HG02610 (cell line): ENCODE data around the gene SLC41A3.
"Not testable (repeated sequence)": the region's sequence is repeated elsewhere in the genome, so short reads cannot be mapped to it uniquely, and the experiment has no call there.

Source experiments
- ATAC-seq: cut with Tn5 transposase; IDR thresholded peaks from one replicate; pipeline ENCODE4 v1.9.1; 2021; ENCODE audit warnings: mild to moderate bottlenecking, moderate library complexity; ENCODE audit not compliant: unreplicated experiment

Gene SLC41A3

DNA sequence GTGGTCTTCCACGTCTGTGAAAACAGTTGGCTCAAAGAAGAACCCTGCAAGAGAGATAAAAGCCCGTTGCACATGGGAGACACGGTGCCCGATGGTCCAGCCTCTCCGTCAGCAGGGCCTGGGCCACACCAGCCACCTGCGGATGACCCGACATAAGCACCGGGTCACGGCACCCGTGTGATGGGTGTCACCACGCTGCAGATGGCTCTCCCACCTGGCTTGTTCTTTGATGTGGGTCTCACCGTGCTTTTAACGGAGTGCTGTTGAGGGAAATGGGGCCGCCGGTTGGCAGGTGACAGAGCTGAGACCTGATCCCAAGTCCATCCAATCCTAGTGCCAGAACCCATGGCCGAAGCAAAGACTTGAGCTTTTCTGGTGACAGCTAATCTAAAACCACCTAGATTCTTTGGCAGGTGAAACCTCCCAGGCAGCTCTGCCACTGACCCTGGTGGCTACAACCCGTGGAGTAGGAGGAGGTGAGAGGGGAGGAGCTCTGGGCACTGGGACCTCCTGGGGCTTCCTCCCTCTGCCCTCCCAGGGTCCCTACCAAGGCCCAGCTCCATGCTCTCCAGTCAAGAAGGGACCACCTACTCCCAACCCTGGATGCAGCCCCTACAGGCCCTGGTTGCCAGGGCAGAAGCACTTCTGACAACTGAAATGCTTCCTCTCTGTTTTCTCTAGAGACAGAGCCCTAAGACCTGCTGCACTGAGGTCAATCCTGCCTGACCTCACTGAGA, 23.4 kb upstream of the SLC41A3 start:
- no peak for ATAC-seq

DNA sequence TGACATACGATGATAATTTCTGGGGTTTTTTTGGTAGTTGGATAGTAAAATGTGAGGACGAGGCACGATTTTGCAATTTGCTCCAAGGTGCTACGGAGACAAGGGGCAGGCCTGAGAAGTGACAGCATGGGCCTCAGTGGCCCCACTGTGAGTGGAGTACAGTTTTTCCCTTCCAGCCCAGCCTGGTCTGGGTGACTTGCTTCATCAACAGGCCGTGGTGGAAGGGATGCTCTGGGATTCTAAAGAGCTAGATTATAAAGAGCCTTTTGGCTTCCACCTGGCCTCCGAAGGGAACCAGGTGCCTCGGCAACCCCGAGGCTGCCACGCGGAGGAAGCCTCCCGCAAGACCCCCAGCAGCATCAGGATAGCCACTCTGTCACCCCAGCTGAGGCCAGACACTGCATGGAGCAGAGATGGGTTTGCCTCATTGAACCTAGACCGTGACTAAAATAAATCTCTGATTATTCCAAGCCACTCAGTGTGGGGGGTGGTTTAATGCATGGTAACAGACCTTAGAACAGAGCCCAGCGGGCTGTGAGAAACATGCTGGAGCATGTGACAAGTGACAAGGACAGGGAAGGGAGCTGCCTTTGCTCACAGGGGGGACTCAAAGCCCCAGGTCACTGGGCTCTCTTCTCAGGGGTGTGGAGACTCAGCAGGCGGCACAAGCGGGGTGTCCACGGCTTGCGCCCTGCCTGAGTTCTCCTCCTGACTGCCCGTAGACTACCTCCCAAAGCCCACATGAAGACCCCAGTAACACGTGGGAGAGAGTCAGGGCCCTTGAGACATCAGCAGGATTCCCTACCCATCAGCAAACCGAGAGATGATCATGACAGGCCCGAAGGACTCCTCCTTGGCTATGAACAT, 22.6 kb upstream of the SLC41A3 start:
- ATAC-seq = no peak

DNA sequence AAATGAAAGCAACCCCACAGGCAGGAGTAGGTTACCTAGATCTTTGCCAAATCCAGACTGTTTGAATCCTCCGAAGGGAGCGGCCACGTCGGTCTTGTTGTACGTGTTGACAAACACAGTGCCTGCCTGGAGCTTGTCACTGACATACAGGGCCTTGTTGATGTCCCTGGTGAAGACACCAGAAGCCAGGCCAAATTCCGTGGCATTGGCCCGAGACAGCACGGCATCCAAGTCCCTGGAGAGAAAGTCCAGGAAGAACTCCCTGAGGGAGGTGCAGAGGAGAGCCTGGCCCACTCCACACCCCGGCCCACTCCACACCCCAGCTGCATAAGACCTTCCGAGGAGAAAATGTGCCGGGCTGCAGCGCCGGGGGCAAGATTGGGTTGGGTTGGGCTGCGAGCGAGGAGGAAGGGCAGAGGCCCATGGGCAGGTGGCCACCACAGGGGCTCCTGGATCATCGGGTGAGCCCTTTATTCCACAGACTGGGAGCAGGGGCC, 21.8 kb upstream of the SLC41A3 start:
- no peak for ATAC-seq

DNA sequence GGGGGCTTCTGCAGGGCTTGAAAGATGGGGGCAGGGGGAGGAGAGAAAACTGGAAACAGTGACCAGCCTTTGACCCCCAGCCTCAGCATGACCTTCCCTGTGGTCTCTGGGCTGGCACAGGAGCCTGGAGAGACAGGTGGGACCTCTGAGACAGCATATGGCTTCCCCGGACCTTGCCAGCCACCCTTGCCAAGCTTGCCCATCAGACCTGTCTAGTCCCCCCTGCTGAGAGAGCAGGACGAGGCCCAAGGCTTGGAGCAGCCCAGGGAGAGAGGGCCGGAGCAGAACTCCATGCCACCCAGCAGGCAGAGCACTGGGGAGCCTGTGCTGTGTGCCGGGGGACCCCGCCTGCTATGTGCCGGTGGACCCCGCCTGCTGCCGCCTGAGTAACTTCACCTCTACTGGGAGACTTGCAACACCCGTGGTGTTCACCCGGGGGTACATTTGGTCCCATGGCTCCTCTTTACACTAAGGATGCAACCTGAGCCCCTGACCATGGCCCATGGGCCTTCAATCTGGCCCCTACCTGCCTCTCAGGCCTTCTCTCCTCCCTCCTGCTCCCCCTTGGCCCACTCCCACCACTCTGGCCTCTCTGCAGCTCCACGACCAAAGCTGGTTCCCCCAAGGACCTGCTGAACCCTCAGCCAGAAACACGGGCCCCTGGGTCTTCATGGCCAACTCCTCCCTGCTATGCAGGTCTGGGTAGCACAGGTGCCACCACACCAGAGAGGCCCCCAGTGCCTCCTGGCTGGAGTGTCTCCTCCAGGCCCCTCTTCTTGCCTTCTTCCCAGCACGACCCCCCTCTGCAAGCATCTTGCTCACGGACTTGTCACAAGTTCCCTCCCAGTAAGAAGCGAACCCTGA, 21.1 kb upstream of the SLC41A3 start:
- no peak for ATAC-seq

DNA sequence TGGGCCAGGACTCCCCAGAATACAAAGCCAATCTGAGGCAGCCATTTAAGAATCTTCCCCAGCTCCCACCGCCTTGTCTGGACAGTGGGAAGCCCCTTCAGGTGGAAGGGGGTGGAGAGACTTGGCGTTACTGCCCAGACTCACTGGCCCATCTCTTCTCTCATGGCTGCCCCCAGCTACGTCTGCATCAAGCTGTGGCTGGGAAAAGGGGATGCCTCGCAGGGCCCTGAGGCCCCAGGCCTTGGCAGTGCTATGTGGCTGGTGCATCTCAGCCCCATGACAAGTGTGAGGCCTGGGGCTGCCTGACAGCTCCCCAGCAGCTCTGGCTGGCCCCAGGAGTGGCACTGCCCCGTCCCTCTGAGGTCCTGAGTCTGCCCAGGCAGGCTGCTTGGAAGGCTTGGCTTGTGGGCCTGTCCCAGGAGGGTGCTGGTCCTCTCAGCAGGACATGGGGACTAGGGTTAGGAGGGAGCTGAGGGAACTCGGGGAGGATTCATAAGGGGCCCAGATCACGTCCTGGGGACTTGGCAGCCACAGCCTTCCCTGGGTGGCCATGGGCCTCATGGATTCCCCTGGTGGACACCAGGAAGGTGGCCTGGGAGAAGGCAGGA, 20.2 kb upstream of the SLC41A3 start:
- no peak for ATAC-seq

DNA sequence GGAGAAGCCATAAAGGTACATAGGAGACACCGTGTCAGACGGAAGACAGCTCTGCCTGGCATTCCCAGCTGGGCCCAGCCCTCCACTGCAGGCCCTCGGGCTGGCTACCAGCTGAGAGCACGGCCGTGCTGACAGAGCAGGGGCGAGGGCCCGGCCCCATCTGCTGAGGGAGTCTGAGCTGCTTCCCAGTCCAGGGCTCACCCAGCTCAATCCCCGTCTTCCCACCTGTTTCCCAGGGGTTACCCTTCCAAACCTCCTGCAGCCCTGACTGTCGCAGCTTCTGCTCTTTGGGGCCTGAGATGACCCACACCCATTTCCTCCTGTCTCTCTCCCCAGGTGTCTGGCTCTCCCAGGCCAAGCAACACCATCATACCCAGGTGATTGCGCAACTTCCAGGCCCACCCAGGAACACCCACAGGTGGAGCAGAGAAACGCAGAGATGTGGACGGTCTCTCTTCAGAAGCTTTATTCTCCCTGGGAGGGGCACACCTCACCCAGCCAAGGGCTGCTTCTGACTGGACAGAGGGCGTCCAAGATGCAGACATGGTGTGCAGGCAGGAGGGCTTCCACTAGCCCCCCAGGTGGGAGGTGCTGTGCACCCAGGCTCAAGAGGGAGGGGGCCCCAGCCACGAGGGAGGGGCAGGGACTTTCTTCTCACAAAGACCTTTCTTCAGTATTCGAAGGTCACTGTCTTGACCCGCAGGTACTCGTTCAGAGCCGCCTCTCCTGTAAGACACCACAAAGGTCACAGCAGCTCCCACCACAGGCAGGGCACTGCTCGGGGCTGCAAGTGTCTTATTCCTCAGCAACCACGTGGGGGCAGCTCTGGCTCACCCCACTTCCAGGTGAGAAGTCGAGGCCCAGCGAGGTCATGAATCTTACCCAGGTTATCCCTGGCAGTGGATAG, 19.4 kb upstream of the SLC41A3 start:
- no peak for ATAC-seq

DNA sequence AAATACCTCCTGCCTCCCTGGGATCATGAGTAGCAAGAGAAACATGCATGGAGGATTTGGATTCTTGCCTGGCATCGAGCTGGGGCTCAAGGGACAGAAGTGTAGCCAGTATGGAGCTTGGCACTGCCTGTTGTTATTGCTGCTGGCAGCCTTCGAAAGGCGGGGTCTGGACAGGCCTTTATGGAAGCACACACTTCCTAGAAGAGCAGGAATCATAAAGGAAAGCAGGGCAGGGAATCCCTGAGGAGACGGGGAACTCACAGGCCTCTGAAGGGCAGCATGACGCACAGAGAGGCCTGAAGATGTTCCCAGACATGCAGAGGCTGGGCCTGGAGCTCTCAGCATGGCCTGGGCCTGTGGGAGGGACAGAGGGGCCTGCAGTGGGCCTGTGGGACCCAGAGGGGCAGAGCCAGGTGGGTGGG, 18.6 kb upstream of the SLC41A3 start:
- ATAC-seq = no peak

DNA sequence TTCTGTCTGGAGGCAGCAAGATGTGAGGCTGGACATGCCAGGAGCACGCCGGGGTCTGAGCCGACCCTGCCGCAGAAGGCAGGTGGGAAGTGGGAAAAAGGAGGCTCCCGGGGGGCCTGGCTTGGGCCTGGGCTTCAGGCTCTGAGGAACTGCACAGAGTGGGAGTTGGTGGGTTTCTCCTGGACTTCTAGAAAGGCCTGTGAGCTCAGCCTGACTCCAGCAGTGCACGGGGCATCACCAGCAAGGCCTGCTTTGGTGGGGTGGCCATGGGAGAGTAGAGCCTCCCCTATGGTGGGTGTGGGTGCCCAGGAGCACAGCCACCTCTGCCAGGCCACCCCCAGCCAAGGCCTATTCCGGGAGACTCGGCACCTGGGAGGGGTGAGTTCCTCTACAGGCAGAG, 18.1 kb upstream of the SLC41A3 start:
- no peak for ATAC-seq

DNA sequence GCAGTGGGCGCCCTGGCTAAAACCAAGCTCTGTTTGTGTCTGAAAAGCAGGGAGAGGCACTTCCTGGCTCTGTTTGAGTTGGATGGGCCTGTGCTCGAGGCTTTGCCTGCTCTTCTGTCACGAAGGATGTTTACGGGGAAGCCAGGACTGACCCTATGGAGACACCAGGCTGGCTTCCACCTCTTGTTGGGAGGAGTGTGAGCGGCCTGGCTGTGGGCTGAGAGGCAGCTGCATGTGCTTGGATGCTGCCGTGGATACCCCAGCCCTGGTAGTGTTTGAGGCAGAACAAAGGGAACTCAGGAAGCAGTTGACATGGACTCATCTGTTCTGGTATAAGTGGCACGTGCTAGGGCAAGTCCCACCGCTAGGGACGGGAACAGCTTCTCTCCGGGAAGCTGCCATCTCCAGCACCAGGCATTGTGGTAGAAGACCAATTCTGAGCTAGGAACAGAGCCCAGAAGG, 17.6 kb upstream of the SLC41A3 start:
- ATAC-seq = no peak

DNA sequence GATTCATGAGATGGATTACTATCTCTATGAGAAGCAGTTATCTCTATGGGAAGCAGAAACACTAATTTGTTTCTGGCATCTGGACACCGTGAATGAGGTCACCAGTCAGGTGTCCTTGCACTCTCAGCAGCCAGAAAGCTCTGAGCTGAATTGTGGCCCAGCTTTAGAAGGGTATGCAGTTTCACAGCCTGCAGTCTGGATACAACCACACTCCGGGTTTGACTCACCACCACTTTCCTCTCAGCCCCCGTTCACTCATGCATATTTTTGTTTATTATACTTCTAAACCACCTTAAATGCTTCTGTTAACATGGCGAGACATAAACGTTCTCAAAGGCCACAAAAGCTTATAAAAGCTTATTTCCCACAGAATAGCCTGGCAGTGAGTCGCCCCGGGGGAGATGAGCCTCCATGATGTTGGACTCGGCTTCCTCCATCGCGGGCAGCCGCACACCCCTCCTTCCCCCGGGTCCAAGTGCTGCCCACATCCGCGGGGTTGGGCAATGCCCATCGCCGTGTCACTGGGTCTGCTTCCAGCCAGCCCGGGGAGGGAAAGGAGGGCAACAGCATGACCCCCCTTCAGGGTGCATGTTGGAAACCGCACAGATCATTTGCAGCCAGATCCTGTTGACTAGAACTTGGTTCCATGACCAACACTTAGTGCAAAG, 16.8 kb upstream of the SLC41A3 start:
- no peak for ATAC-seq

DNA sequence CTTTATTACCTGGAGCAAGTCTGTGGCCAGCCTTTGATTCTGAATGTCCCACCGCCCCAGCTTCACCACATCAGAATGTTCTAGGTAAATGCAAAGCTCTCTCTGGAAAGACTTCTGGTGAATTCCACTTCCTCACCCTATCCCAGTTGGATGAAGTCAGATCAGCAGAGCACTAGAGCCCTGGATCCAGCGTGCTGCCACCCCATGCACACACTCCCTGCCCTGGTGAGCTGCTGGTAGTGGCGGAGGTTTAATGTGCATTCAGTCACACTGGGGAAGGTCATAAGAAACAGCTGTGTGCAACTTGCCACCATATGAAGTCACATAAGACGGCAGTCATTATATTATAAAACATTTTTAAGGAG, 16.3 kb upstream of the SLC41A3 start:
- ATAC-seq = no peak

DNA sequence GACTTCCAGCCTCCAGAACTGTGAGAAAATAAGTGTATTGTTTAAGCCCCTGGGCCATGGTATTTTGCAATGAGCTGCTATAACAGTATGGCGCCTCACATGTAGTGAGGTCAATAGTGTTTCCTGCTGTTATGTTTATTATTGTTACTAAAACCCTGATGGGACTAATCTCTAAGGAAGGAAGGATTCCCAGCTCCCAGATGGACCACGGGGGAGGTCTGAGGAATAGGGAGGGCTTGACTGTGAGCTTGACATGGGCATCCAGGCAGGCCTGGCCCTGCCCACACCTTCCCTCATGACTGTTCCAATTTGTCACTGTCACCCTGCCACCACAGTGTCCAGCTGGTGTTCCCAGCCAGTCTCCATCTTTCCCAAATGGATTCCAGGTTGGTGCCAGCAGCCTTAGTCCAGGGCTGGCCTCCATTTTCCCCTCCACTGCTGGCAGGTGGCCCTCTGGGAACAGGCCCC, 14.5 kb upstream of the SLC41A3 start:
- no peak for ATAC-seq

DNA sequence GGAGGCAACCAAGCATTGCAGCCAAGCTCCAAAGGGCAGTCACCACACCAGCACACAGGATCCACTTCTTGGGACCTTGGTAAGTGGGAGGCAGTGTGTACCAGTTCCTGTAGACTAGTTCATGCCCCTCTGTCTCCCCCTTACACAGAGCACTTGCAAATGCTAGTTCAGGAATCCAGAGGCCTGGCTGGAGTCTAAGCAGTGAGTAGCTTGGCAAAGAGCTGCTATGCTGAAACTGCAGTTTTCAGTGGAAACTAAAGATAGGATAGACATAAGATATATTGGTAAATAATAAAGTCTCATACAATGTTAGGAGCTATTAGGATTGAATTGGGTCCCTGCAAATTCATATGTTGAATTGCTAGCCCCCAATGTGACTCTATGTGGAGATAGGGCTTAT, 13.9 kb upstream of the SLC41A3 start:
- ATAC-seq = no peak

DNA sequence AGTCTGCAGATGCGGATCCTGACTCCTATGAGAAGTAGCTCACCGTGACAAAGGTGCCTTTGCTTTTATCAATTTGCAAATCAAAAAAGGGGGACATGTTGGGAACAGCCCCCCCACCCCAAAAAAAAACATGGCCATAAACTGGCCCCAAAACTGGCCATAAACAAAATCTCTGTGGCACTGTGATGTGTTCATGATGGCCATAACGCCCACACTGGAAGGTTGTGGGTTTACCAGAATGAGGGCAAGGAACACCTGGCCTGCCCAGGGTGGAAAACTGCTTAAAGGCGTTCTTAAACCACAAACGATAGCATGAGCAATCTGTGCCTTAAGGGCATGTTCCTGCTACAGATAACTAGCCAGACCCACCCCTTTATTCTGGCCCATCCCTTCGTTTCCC, 12.3 kb upstream of the SLC41A3 start:
- ATAC-seq = not testable (repeated sequence)

DNA sequence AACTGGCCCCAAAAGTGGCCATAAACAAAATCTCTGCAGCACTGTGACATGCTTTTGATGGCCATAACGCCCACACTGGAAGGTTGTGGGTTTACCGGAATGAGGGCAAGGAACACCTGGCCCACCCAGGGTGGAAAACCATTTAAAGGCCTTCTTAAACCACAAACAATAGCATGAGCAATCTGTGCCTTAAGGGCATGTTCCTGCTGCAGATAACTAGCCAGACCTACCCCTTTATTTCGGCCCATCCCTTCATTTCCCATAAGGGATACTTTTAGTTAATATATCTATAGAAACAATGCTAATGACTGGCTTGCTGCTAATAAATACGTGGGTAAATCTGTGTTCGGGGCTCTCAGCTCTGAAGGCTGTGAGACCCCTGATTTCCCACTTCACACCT, 8.2 kb upstream of the SLC41A3 start:
- ATAC-seq = not testable (repeated sequence)

DNA sequence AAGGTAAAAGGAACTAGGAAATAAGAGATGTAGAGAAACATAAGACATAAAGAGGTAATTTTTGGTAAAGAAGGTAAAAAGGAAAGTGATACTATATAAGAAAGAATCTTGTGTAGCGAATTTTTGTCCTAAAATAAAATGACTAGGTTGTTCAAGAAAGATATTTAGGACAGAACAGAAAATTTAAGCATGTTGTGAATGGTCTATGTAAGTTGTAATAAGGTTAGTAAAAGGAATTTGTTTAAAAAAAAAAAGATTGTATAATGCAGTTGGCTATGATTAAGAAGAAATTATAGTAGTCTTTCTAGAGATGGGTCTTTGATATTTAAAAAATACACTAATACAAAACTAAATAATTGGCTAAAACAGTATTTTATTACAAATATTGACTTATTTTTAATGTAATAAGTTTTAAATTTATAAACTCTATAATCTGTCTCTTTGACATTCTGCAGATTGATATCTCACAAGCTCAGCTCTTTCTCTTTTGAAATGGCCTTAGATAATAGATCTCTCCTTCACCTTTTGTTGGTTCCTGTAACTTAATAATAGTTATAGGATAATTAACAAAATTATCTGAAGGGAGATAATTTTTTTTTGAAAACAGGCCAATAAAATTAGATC, 3.7 kb upstream of the SLC41A3 start:
- ATAC-seq = no peak

DNA sequence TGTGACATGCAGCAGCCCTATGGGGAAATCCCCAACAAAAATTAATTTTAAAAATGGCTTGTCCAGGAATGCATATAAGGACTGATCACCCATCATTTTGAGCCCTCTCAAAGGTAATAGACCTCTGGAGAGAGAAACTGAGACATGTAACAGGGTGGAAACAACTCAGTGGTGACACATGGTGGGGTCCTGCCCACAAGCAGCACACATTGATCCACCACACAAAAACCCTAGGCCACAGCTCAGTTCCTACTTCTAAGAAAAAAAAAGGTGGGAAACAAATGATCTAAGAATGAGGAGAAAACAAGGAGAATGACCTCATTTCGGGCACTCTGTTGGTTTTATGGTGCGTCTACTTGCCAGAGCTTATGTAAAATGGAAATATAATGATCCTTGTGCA, 1.9 kb upstream of the SLC41A3 start:
- no peak for ATAC-seq

DNA sequence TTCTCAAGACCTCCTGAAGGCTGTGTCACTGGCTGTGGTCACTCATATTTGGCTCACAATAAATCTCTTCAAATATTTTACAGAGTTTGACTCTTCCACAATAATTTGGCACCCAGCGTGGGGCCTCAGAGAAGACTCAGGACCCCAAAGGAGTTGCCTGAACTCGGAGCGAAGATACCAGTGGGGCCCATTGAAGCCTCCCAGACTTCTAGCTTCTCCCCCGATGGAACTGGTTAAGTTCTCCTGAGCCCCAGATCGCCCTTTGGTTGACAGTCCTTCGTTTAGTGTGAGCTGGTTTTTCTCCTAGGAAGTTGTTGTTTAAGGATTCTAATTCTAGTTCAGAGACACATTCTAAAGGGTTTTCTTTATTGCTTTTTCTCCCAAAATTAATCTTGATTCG, 1.4 kb upstream of the SLC41A3 start:
- ATAC-seq = no peak

DNA sequence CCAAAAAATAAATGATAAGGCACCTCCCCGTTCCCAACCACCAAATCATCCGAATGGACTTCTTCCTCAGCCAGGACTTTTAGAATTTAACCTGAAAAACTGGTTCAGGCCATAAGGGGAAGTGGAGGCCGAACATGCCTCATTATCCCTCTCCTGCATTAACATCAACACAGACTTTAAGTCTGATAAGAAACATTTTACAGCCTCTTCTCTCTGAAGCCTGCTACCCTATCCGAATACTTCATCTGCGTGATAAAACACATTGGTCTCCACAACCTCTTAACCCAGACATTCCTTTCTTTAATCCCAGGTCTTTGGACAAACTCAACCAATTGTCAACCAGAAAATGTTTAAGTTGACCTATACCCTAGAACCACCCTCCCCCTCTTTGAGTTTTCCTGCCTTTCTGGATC, 850 bp upstream of the SLC41A3 start:
- ATAC-seq = no peak
